Activated T-cell treated with anti-CD3 and anti-CD28 coated beads for 48 hours (primary cell): ENCODE data around the gene IPO4.

Experiments
- DNase-seq: peaks from one replicate; pipeline ENCODE4 v3.0.0-alpha.2; 2020; ENCODE audit warnings: low read depth

IPO4 gene

GRCh38 chr14:24131549-24131966 lies 57.1 kb downstream of the IPO4 start:
- DNase-seq: no peak

GRCh38 chr14:24130717-24131548 lies 57.7 kb downstream of the IPO4 start:
- DNase-seq: no peak

- DNase-seq: no peak
Observed at GRCh38 chr14:24130380-24130716, 58.3 kb downstream of the IPO4 start, which contains the start of gene FITM1. FITM1 (plus strand) TSS chr14:24130659; CDS start chr14:24131564, 905 bp downstream.
